Measurements from ENCODE around the gene ACSL1.

DNA sequence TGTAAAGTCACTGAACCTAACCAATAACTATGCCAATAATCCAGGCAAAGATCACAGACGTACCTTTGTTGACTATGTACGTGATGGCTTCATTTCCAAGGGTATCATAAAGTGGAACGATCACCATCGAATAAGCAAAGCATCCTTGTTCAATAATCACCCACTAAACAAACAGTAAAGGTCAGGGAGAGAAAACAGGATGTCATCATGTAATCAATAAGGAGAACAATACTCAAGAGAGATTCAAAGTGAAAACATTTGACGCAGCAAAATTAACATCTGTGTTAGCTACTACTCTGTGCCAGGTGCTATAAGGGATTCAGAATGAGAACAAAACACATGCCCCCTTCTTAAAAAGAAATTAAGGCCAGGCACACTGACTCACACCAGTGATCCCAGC, 48.9 kb downstream of the ACSL1 start:
- TF ChIP-seq EP300 (IDR thresholded peaks at IDR 0.05) (no peak), POLR2A (IDR thresholded peaks at IDR 0.05) (no peak), POLR2AphosphoS5 (IDR thresholded peaks at IDR 0.05) (no peak)
- TF ChIP-seq, protein P1, sequence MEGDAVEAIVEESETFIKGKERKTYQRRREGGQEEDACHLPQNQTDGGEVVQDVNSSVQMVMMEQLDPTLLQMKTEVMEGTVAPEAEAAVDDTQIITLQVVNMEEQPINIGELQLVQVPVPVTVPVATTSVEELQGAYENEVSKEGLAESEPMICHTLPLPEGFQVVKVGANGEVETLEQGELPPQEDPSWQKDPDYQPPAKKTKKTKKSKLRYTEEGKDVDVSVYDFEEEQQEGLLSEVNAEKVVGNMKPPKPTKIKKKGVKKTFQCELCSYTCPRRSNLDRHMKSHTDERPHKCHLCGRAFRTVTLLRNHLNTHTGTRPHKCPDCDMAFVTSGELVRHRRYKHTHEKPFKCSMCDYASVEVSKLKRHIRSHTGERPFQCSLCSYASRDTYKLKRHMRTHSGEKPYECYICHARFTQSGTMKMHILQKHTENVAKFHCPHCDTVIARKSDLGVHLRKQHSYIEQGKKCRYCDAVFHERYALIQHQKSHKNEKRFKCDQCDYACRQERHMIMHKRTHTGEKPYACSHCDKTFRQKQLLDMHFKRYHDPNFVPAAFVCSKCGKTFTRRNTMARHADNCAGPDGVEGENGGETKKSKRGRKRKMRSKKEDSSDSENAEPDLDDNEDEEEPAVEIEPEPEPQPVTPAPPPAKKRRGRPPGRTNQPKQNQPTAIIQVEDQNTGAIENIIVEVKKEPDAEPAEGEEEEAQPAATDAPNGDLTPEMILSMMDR (IDR thresholded peaks at IDR 0.05): no peak
